ENCODE results near the gene EIF2AK2.

The EIF2AK2 gene

DNA sequence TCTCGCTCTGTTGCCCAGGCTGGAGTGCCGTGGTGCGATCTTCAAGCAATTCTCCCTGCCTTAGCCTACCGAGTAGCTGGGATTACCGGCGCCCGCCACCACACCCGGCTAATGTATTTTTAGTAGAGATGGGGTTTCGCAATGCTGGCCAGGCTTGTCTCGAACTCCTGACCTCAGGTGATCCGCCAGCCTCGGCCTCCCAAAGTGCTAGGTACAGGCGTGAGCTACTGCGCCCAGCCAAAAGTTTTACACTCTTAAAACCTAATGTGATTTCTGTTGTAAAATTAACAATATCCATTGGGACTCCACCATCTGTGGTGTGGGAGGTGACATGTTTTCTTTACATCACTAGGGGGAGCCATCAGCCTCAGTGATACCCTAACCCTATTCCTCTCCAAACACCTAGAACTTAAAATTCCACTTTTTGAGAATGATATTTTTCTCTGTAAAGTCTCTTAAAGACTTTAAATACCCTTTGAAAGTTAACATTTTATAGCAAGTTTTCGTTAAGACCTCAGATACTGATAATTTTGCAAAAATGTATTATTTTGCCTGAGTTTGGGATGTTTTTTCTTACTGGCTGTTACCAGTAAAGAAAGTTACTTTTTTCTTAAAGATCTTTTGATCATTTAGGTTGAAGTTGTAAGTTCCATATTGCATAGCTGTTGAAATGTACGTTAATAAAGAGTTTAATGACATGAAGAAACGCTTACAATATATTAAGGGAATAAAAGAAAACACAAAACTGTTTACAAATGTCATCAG, 11.6 kb upstream of the EIF2AK2 start:
- DNase-seq = no peak

DNA sequence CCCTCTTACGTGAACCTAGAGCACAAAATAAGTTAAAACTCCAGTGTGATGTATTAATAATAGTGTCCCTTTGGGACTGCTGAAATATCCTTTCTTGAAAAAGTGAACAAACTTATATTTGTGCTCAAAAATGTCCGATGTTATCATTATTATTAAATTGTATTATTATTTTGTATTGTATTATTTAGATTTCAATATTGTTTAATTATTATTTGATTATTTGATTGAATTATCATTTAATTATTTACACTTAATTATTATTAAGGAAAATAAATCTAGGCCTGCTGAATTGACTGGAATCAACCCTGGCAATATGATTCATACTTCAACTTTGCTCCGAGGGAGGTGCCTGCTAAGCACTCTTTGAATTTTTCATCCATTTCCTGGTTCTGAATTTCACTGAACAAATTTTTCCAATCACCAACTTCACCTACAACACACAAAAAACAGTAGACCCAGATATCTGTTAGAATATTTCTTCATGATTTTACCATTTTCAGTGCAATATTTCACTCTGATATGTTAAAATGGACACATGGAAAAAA, 10.9 kb upstream of the EIF2AK2 start:
- DNase-seq = no peak

DNA sequence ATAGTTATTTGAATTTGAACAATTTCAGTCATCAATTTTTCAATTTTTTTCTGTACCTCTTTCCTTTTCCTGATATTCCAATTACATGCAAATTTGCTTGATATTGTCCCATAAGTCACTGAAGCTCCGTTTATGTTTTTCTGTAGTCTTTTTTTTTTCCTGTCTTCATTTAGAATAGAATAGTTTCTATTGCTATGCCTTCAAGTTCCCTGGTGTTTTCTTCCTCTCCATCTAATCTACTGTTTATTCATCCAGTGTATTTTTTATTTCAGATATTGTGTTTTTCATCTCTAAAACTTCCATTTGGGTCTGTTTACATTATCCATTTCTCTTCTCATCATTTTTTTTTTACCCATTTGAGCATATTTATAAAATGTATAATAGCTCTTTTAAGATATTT, 8.0 kb upstream of the EIF2AK2 start:
- DNase-seq = no peak

DNA sequence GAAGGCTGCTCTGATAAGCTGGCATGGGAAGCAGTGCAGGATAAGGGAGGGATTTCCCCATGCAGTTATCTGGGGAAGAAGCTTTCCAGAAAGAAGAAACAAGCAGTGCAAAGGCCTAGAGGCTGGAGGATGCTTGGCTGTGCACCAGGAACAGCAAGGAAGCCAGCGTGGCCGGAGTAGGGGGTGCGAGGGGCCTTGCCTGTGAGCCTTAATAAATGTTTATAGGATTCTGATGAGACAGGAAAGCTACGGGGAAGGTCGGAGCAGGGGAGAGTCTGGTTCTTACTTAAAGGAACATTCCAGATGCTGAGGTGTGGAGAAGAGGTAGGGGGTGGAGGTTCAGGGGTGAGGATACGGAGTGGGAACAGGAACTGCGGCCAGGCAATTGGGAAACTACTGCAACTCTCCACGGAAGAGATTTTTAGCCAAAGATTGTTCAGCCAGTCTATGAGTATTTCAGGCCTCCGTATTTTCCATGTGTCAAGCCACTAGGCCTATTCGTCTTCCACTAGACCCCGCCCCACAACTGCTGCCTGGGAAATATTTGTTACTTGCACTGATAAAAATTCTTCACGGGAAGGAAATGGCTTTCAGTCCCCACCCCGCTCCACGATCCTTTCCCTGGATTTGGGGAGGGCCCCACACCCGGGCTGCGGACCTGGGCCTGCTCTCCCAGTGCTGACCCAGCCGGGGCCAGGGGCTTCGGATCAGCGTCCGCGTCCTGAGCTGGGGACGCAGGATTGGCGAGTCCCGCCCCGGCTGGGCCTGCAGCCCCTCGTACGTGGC, 516 bp downstream of the EIF2AK2 start:
- DNase-seq = no peak

DNA sequence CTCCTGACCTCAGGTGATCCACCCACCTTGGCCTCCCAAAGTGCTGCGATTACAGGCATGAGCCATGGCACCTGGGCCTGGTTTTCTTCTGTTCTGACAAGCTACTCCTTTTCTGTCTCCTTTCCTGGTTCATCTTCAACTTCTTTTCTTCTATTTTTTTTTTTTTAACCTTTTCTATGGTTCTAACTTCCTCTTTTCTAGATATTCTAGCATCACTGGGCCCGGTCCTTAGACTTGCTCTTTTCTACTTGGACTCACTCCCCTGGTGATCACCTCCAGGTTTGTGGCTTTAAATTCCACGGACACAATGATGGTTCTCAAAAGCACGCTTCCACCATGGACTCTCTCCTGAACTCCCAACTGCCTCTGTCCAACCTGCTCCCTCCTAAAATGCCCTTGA, 2.0 kb downstream of the EIF2AK2 start:
- no peak for DNase-seq

DNA sequence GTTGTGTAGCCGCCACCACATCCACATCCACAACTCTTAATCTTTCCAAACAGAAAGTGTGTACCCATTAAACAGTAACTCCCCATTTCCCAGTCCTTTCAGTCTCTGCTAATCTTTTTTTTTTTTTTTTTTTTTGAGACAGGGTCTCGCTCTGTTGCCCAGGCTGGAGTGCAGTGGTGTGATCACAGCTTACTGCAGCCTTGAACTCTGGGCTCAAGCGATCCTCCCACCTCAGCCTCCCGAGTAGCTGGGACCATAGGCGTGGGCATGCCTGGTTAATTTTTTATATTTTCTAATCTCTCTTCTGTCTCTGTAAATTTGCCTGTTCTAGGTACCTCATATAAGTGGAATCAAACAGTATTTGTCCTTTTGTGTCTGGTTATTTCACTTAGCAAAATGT, 3.6 kb downstream of the EIF2AK2 start:
- DNase-seq = no peak

DNA sequence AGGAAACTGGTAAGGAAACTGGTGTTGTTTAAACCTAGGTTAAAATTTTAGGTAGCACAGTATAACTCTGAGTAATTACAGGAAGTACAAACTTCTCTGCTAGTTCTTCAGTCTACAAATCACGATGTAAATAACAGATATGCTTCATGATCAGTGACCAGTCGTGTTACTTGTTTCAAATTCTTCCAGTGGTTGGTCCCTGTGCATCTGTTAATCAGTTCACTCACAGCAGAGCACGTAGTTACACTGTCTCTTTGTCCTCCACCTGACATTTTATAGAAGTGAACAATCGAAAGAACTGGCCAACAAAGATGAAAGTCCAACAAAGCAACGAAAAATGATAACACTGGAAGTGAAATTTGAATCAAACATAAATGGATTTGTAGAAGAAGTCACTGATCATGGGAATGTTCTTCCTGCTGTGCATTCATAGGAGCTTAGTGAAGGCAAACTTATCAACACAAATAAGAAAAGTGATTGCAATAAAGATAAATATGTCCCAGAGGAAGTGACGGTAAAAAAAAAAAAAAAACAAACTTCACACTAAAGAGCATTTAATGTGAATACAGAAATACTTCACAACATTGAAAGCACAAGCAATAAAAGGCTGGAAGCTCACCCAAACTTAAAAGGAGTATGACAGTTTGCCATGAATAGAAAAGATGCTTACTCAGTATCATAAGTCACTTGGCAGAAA, 7.0 kb downstream of the EIF2AK2 start:
- no peak for DNase-seq

DNA sequence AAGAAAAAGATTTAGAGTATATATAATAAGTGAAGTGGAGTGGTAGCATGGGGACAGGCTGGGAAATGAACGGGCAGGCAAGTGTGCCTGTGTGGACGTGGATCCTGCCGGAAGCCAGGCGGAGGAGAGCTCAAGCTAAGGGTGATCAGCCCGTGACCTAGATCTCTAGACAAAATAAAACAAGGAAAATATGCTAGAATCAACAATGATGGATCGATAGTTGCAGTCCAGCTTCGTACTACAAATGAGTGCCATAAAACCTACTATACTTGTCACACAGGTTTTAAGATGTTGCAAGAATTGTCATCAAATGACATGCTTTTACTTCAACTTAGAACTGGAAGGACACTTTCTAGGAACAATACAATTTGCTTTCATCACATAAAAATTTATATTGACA, 8.5 kb downstream of the EIF2AK2 start:
- no peak for DNase-seq

DNA sequence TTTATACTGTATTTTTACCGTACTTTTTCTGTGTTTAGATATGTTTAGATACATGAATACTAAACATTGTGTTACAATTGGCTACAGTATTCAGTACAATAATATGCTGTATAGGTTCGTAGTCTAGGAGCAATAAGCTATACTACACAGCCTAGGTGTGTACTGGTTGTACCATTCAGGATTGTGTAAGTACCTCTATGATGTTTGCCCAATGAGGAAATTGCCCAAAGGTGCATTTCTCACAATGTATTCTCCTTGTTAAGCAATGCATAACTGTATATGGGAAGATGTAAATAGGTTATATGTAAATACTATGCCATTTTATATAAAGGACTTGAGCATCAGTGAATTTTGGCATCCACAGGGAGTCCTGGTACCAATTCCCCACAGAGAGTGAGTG, 10.7 kb downstream of the EIF2AK2 start:
- no peak for DNase-seq

DNA sequence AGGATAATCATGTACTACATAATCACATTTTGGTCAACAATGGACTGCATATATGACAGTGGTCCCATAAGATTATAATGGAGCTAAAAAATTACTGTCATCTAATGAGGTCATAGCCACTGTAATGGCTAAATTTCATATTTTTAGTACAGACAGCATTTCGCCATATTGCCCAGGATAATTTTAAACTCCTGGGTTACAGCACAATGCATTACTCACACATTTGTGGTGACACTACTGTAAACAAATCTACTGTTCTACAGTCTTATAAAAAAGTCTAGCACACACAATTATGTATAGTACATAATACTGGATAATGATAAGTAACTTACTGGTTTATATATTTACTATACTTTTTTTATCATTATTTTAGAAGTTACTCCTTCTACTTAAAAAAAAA, 12.8 kb downstream of the EIF2AK2 start:
- DNase-seq = no peak

DNA sequence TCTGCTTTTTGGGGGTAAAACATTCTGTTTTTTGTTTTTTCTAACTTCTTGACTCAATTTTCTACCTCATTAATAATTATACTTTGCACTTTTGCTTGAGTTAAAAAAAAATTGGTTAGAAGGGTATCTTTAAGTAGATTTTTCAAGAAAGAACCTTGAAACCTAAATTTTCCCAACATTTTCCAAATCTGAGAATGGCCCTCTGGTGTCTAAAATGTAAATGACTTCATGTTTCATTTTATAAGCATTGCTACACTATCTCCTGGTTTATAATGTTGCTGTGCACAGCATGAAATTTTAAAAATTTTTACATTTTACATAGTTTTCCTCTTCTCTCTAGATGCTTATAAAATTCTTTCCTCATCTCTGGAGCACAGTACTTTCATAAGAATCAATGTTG, 14.2 kb downstream of the EIF2AK2 start:
- DNase-seq = no peak

DNA sequence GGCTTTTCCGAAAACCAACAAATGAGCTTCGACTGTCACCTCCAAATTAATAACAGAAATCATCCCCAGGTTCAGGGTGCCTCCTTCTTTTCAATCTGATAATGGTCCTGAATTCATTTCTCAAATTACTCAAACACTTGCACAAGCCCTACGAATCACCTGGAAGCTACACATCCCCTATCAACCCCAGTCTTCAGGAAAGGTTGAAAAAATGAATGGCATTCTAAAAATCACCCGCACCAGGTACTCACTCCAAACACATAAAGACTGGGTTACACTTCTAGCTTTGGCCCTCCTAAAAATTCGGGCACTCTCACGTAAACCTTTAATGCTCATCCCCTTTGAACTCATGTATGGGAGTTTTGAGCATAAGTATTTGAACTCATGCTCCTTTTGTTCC, 23.9 kb downstream of the EIF2AK2 start:
- no peak for DNase-seq

DNA sequence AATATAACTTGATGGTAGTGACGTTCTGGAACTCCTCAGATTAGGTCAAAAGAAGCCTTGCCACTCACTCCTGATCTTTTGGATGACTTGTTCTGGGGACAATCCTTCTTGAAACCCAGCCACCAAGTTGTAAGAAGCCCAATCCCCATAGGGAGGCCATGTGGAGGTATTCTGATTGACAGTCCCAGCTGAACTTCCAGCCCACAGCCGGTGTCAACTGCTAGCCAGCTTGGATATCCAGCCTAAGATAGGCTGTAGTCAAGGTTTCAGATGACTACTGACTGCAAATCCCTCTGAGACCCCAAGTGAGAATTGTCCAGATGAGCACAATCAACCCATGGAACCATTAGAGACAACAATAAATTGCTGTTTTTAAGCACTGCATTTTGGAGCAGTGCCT, 31.4 kb downstream of the EIF2AK2 start:
- no peak for DNase-seq

DNA sequence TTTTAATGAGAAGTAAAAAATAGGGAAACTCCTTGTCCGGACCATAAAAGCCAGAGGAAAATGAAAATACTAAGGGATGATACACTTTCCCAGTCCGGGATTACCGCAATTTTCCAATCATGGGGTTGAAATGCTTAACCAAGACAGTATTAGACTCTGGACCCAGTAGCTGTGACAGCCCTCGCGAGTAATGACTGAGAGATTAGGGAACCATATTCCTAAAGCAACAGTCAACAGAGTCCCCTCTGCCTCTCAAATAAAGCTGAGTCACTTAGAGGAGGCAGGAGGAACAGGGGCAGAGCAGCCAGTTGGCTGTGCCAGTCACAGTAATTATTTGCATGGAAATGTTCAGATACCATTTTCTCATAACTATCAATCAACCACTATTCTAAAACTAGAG, 37.6 kb downstream of the EIF2AK2 start:
- DNase-seq = no peak

DNA sequence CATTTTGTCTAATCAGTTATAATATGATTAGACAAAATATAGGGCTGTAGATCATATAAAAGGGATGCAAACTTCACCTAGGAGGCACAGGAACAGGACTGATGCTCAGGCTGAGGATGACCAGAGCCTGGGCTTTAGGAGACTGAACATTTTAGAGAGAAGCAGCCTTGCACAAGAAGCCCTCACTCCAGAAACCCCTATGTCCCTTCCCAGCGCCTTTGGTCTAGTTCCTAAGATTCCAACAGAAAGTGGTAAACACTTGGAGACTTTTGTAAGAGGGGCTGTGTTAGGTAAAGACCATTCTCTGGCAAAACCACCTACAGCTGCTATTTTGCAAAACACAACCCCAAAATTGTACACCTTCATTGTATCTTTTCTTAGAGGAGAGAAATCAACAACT, 39.2 kb downstream of the EIF2AK2 start:
- no peak for DNase-seq

DNA sequence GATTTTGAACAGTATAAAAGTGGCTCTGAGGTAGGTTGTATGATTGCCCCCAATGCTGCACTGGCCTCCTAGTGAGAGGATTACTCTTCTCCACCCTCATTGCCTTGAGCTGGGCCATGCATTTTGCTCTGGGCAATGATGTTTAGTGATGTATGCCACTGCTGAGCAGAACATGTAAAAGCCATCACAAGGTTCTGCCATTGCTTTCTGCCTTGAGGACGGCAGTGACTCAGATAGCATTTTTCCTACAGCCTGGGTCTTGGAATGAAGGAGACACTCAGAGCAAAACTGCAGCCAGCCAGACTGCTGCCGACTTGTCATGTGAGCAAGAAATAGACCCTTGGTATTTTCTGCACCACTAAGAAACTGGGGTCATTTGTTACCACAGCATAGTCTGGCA, 44.8 kb downstream of the EIF2AK2 start:
- DNase-seq = no peak

DNA sequence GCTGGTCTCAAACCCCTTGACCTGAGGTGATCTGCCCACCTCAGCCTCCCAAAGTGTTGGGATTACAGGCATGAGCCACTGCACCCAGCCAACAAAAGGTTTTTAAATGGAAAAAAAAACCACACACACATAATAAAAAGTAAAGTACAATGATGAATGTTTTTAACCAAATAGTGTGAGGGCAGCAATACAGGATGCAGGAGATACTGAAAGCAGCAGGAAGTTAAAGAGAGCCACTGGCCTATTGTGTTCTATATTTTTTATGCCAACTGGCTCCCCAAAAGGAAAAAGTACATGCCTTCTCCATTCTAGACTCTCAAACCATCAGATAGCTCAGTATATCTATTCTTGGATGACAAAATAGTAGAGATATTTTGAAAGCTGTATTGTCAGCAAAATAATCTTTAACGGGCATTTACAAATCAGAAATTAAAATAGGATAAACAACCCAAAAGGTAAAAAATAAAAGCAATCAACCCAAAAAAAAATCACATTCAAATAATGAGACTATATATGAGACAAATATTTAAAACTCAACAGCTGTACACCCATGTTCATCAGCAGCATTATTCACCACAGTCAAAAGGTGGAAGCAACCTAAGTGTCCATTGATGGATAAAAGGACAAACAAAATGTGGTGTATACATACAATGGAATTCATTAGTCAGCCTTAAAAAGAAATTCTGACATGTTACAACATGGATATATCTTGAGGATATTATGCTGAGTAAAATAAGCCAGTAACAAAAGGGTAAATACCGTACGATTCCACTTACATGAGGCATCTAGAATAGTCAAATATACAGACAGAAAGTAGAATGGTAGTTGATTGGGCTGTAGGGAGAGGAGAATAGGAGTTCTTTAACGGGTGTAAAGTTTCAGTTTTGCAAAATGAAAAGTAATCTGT, 46.2 kb downstream of the EIF2AK2 start:
- no peak for DNase-seq

DNA sequence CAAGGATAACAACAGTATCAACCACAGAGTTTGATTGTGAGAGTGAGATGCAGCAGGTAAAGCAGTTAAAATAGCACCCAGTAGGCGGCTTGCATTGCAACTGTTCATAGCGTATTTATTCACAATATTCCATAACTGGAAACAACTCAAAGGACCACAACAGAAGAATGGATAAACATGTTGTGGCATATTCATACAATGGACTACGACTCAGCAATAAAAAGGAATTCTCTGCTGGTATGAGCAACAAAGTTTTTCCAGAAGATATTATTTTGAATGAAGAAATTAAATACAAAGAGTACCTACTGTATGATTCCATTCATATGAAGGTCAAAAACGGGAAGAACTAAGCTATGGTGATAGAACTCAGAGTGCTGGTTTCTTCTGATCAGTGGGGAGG, 47.3 kb downstream of the EIF2AK2 start:
- DNase-seq = no peak

DNA sequence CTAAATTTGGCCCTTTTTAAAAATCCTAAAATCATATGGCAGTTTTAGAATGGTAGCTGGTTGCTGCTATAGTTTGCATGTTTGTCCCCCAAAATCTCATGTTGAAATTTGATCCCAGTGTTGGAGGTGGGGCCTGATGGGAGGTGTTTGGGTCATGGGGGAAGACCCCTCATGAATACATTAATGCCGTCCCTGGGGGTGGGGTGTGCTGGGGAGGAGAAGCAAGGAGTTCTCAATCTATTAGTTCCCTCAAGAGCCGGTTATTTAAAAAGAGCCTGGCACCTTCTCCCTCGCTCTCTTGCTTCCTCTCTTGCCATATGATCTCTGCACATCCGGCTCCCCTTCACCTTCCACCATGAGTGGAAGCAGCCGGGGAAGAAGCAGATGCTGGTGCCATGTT, 51.6 kb downstream of the EIF2AK2 start:
- no peak for DNase-seq

DNA sequence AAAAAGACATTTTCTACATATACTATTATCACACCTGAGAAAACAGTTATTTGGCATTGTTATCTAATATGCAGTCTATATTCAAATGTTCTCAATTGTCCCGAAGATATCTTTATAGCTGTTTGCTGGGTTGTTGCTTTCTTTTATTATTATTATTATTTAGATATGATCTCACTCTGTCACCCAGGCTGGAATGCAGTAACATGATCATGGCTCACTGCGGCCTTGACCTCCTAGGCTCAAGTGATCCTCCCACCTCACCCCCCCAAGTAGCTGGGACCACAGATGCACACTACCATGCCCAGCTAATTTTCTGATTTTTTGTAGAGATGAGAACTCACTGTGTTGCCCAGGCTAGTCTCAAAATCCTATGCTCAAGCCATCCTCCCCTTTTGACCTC, 52.6 kb downstream of the EIF2AK2 start:
- DNase-seq = no peak

DNA sequence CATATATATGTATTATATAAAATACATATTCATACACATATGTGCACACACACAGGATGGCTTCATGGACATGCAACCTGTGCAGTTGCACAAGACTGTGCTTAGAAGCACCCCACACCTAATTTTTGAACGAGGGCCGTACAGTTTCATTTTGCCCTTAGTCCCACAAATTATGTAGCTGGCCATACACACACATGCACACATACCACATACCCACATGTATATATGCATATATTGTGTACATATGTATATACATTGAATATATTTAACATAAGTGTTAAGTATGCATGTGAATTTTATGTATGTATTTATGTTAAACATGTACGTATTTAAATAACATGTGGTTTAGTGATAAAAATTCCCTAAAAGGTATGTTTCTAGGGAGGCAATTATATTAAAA, 54.2 kb downstream of the EIF2AK2 start:
- no peak for DNase-seq

DNA sequence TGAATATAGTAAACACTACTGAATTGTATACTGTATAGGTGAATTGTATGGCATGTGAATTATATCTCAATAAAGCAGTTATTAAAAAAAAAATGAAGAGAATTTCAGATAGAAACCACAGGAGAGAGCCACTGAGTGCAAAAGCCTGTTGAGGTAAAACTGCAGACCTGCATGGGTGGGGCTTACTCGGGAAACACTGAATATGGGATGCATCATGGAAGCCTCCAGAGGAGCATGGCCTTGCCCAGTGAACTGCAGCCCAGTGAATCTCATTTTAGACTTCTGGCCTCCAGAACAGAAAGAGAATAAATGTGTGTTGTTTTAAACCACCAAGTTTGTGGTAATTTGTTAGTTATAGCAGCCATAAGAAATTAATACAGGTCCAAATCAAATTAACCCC, 56.7 kb downstream of the EIF2AK2 start:
- DNase-seq = no peak

Data from T-helper 9 cell (primary cell).